Eye (tissue), 1 donor: ENCODE measurements around the gene RSPH9.

ENCODE experiments used
- DNase-seq: peaks from one replicate; pipeline ENCODE4 v3.0.0-alpha.2; 2015

The RSPH9 gene

DNA sequence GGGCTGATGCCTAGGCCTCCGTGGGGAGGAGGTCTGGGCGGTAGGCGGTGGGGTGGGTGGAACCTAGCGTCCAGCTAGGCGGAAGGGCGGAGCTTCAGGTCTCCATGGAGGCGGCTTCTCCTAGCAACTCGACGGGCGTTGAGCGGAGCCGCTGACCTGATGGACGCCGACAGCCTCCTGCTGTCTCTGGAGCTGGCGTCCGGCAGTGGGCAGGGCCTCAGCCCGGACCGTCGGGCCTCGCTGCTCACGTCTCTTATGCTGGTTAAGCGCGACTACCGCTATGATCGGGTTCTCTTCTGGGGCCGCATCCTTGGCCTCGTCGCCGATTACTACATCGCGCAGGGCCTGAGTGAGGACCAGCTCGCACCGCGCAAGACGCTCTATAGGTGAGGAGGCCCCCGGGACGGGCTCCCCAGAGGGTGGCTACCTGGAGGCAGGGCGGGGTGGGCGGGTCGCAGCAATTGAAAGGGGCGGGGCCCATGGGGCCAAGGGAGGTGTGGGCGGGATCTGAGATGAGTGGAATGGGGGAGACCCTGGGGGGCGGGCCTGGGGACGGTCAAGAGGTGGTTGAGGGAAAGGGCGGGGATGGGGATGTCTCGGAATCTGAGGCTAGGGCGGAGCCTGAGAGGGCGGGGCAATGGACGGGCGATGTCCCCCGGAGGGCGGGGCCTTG is at the start of gene RSPH9:
RSPH9 (plus strand) TSS at position 97 of the 673 bp plus-strand sequence; CDS start at position 160, 63 bp downstream.
- peak; percentile 95 for DNase-seq

- DNase-seq, result no peak
Measured at GRCh38 chr6:43600595-43600994, 44.2 kb upstream of the RSPH9 start.

GRCh38 chr6:43604174-43604573 is 40.7 kb upstream of the RSPH9 start:
- no peak for DNase-seq

DNA sequence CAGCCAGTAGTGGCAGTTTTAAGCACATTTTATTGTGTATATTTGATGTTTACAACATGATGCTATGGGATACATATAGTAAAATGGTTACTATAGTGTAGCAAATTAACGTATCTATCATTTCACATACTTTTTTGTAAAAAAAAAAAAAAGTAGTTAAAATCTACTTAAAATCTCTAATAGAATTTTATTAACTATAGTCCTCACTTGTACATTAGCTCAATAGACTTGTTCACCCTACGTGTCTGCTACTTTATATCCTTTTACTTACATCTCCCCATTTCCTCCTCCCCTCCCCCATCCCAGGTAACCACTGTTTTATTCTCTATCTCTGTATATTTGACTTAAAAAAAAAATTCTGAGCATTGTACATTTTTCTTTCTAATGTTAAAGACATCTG is 38.8 kb upstream of the RSPH9 start:
- DNase-seq, result no peak

- DNase-seq, result peak; percentile 93
Measured at GRCh38 chr6:43608310-43608763, 36.5 kb upstream of the RSPH9 start.

- DNase-seq, result no peak
Measured at GRCh38 chr6:43608807-43609206, 36.0 kb upstream of the RSPH9 start.

DNA sequence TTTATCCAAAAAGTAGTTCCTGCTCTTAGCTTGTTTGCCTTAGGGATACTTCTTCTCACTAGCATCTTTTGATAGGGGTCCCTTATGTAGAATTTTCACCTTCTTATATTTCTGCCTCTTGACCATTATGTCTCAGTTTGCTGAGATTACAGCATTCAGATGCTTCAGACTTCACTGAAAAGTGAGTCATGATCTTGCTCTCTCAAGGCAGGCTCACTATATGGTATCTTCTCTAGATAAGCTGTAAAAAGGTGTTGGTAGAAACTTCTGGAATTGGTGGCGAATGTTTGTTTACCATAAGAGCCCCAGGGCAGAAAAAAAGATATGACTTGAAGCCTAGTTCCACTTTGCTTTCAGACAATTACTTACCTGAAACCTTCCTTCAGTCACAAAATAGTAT is 35.4 kb upstream of the RSPH9 start:
- DNase-seq, result no peak

GRCh38 chr6:43610431-43610830 is 34.4 kb upstream of the RSPH9 start:
- no peak for DNase-seq

- DNase-seq, result no peak
Measured at GRCh38 chr6:43613721-43614395, 31.0 kb upstream of the RSPH9 start.

- no peak for DNase-seq
Measured at GRCh38 chr6:43614396-43614730, 30.5 kb upstream of the RSPH9 start.

GRCh38 chr6:43616725-43617472 is 27.9 kb upstream of the RSPH9 start:
- no peak for DNase-seq

GRCh38 chr6:43621078-43621835 is 23.6 kb upstream of the RSPH9 start:
- no peak for DNase-seq

GRCh38 chr6:43621836-43622180 is 23.0 kb upstream of the RSPH9 start:
- no peak for DNase-seq

DNA sequence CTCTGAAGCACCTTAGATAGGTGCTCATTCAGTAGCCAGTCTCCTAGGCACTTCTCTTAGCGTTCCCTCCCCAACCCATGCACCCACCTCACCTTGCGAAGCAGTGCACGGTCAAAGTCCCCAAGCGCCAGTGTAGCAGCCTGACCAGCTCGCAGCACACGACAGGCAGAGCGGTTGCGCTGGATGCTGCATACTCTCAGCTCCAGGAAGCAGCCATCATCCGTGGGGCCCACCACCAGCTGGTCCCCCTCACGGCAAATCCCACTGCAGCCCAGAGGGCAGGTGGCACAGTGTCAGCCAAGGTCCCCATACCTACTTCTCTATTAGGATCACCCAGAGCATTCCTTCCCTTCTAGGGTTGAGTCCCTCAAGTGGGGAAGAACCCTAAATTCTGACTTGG is 22.3 kb upstream of the RSPH9 start:
- no peak for DNase-seq

- no peak for DNase-seq
Measured at GRCh38 chr6:43623880-43624785, 20.7 kb upstream of the RSPH9 start.

DNA sequence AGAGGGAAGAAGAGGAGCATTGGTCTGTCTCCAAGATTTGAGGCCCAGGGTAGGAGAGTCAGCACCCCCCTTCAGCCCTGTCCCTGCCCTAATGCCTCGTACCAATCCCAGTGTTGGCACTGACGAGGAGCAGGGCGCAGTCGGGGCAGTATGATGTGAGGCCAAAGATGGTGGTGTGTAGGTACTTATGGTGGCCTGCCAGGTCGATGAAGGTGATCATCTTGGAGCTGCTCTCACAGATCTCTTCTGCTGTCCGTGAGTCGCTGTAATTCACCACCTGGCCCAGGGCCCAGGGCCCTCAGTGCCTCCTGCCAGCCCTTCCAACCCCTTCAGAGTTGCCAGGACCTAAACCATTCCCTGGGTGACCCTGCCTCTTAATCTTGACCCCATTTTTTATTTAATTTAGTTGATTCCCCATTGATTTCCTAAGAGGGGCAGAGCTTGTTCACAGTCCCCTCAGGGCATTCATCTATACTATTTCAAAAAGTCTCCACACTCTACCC is 20.0 kb upstream of the RSPH9 start:
- DNase-seq, result no peak

- no peak for DNase-seq
Measured at GRCh38 chr6:43625393-43625992, 19.3 kb upstream of the RSPH9 start.

- peak; percentile 42 for DNase-seq
Measured at GRCh38 chr6:43627008-43627825, 17.6 kb upstream of the RSPH9 start.

DNA sequence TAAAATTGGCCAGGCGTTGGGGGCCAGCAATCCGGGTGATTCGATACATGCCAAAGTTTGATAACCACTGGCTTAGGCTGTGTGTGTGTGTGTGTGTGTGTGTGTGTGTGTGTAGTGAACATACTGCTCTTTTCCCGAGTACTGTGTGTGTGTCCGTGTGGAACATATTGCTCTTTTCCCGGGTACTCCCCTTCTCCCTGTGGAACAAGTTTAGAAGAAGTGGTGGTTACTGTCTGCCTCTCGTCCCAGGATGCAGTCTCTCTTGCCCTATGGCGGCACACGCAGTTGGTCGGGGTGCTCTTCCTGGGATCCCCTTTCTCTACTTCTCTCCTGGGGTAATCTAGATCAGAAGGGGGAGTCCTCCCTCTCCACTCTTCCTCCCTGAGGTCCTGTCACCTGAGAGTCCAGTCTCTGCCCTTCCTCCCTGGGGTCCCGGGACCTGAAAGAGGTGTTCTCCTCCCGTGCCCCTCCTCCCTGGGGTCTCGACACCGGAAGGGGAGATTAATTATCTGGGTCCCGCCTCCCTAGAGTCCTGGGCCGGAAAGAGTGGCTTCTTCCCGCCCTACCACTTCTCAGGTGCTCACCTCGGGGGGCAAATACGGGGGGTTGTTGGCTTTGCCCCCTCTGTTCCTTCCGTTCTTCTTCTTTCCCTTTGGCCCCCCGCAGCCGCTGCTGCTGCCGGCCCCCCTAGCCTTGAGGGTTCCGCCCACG is 16.3 kb upstream of the RSPH9 start:
- peak; percentile 84 for DNase-seq

GRCh38 chr6:43629104-43629504 is 15.7 kb upstream of the RSPH9 start, which contains the start of gene GTPBP2:
GTPBP2 (minus strand) TSS chr6:43629264; CDS start chr6:43629162, 102 bp downstream.
- DNase-seq, result peak; percentile 99
